SK-N-SH treated with all-trans-retinoic acid at 6 μM for 48 hours (cell line): ENCODE measurements around the gene ZG16.
"Not testable (repeated sequence)": the region's sequence is repeated elsewhere in the genome, so short reads cannot be mapped to it uniquely, and the experiment has no call there.

Experiments used
- ATAC-seq: fragments of 200-7000 bp; cut with Tn5 transposase; 3 replicates; pipeline ENCODE4 v1.9.1; 2020; ENCODE audit warnings: mild to moderate bottlenecking, moderate library complexity
- ARNTL ChIP-seq: fragments of 450-650 bp; formaldehyde crosslinking; IDR thresholded peaks from 2 replicates; pipeline ENCODE4 v1.5.0; 2020; ENCODE audit warnings: low read depth, mild to moderate bottlenecking, moderate library complexity, borderline replicate concordance
- BACH2 ChIP-seq: fragments of 250-450 bp; sonication (Bioruptor Pico); IDR thresholded peaks from 2 replicates; pipeline ENCODE4 v1.9.0; 2021; ENCODE audit warnings: mild to moderate bottlenecking, borderline replicate concordance
- CSDC2 ChIP-seq: fragments of 250-450 bp; sonication (Bioruptor Pico); IDR thresholded peaks from 2 replicates; pipeline ENCODE4 v1.5.0; 2020; ENCODE audit warnings: mild to moderate bottlenecking, moderate library complexity
- ESRRG ChIP-seq: fragments of 250-450 bp; sonication (Bioruptor Pico); IDR thresholded peaks from 2 replicates; pipeline ENCODE4 v1.6.1; 2021; ENCODE audit warnings: mild to moderate bottlenecking
- GLIS3 ChIP-seq: fragments of 250-450 bp; sonication (Bioruptor Pico); IDR thresholded peaks from 2 replicates; pipeline ENCODE4 v1.5.0; 2020; ENCODE audit warnings: mild to moderate bottlenecking, moderate library complexity
- ISL1 ChIP-seq: fragments of 250-450 bp; sonication (Bioruptor Pico); IDR thresholded peaks from 2 replicates; pipeline ENCODE4 v2.1.2; 2022; ENCODE audit warnings: mild to moderate bottlenecking, moderate library complexity
- RARB ChIP-seq: fragments of 250-450 bp; sonication (Bioruptor Pico); IDR thresholded peaks from 2 replicates; pipeline ENCODE4 v1.8.0; 2021; ENCODE audit warnings: mild to moderate bottlenecking, moderate library complexity
- SNAI2 ChIP-seq: fragments of 250-450 bp; sonication (Bioruptor Pico); IDR thresholded peaks from 2 replicates; pipeline ENCODE4 v1.5.0; 2020; ENCODE audit warnings: mild to moderate bottlenecking, moderate library complexity
- TCF4 ChIP-seq: fragments of 250-450 bp; sonication (Bioruptor Pico); IDR thresholded peaks from 2 replicates; pipeline ENCODE4 v1.8.0; 2021; ENCODE audit warnings: mild to moderate bottlenecking, moderate library complexity, borderline replicate concordance
- TOX ChIP-seq: fragments of 250-450 bp; sonication (Bioruptor Pico); IDR thresholded peaks from 2 replicates; pipeline ENCODE4 v1.8.0; 2021; ENCODE audit warnings: mild to moderate bottlenecking, moderate library complexity, borderline replicate concordance
- ZC3H10 ChIP-seq: fragments of 250-450 bp; sonication (Bioruptor Pico); IDR thresholded peaks from 2 replicates; pipeline ENCODE4 v1.5.1; 2021; ENCODE audit warnings: mild to moderate bottlenecking, moderate library complexity
- ZFP3 ChIP-seq: fragments of 250-450 bp; sonication (Bioruptor Pico); IDR thresholded peaks from 2 replicates; pipeline ENCODE4 v1.5.0; 2020; ENCODE audit warnings: mild to moderate bottlenecking, moderate library complexity
- ZNF565 ChIP-seq: fragments of 450-650 bp; formaldehyde crosslinking; conservative IDR thresholded peaks from 2 replicates; pipeline ENCODE4 v1.5.0; 2020; ENCODE audit warnings: low read depth, mild to moderate bottlenecking, moderate library complexity
- ZNF8 ChIP-seq: fragments of 450-650 bp; formaldehyde crosslinking; IDR thresholded peaks from 2 replicates; pipeline ENCODE4 v1.5.0; 2020; ENCODE audit warnings: mild to moderate bottlenecking, moderate library complexity
- TF ChIP-seq, protein P1 (sequence below): fragments of 250-450 bp; sonication (Bioruptor Pico); IDR thresholded peaks from 2 replicates; pipeline ENCODE4 v1.5.0; 2020; ENCODE audit warnings: mild to moderate bottlenecking, moderate library complexity
- TF ChIP-seq, protein P2 (sequence below): fragments of 250-450 bp; sonication (Bioruptor Pico); IDR thresholded peaks from 2 replicates; pipeline ENCODE4 v1.8.0; 2021; ENCODE audit warnings: low read depth, mild to moderate bottlenecking, moderate library complexity, borderline replicate concordance
- TF ChIP-seq, protein P3 (sequence below): fragments of 250-450 bp; sonication (Bioruptor Pico); IDR thresholded peaks from 2 replicates; pipeline ENCODE4 v1.5.1; 2020; ENCODE audit warnings: low read depth, mild to moderate bottlenecking, moderate library complexity
- TF ChIP-seq, protein P4 (sequence below): fragments of 250-450 bp; sonication (Bioruptor Pico); IDR thresholded peaks from 2 replicates; pipeline ENCODE4 v1.8.0; 2020; ENCODE audit warnings: mild to moderate bottlenecking, moderate library complexity, borderline replicate concordance

The ZG16 gene

DNA sequence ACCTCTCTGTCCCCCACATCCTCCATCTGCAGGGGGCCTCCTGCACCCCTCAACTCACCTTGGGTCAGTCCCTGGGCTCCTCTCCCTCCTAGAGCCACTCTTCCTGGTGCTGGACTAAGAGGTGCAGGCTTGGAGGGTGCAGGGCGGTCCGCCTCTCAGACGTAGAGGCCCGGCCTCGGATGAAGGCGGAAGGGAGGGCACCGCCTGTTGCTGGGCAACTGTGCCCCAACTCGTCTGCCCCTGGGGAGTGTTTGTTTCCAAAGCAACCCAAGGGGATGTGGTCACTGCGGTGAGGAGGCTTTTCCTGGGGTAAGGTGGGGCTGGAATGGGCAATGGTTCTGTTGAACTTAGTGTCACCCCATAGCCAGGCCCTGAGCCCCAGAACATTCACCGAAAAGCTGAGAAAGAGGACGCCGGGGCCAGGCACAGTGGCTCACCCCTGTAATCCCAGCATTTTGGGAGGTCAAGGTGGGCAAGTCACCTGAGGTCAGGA, 32.2 kb upstream of the ZG16 start, which contains the start of gene C16orf54:
Gene C16orf54 (minus strand): TSS at position 138 of the 493 bp plus-strand sequence. CDS start 1,039 bp downstream, outside the sequence.
- no peak for ATAC-seq
- TF ChIP-seq, protein P1, sequence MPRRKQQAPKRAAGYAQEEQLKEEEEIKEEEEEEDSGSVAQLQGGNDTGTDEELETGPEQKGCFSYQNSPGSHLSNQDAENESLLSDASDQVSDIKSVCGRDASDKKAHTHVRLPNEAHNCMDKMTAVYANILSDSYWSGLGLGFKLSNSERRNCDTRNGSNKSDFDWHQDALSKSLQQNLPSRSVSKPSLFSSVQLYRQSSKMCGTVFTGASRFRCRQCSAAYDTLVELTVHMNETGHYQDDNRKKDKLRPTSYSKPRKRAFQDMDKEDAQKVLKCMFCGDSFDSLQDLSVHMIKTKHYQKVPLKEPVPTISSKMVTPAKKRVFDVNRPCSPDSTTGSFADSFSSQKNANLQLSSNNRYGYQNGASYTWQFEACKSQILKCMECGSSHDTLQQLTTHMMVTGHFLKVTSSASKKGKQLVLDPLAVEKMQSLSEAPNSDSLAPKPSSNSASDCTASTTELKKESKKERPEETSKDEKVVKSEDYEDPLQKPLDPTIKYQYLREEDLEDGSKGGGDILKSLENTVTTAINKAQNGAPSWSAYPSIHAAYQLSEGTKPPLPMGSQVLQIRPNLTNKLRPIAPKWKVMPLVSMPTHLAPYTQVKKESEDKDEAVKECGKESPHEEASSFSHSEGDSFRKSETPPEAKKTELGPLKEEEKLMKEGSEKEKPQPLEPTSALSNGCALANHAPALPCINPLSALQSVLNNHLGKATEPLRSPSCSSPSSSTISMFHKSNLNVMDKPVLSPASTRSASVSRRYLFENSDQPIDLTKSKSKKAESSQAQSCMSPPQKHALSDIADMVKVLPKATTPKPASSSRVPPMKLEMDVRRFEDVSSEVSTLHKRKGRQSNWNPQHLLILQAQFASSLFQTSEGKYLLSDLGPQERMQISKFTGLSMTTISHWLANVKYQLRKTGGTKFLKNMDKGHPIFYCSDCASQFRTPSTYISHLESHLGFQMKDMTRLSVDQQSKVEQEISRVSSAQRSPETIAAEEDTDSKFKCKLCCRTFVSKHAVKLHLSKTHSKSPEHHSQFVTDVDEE, result no peak
- TF ChIP-seq GLIS3 (CRISPR knock-in tag) (no peak), CSDC2 (CRISPR knock-in tag) (no peak), ARNTL (no peak), ESRRG (CRISPR knock-in tag) (no peak), ZC3H10 (CRISPR knock-in tag) (no peak), BACH2 (CRISPR knock-in tag) (no peak), TCF4 (CRISPR knock-in tag) (no peak), SNAI2 (CRISPR knock-in tag) (no peak), ZNF8 (CRISPR knock-in tag) (no peak)
- TF ChIP-seq, protein P2, sequence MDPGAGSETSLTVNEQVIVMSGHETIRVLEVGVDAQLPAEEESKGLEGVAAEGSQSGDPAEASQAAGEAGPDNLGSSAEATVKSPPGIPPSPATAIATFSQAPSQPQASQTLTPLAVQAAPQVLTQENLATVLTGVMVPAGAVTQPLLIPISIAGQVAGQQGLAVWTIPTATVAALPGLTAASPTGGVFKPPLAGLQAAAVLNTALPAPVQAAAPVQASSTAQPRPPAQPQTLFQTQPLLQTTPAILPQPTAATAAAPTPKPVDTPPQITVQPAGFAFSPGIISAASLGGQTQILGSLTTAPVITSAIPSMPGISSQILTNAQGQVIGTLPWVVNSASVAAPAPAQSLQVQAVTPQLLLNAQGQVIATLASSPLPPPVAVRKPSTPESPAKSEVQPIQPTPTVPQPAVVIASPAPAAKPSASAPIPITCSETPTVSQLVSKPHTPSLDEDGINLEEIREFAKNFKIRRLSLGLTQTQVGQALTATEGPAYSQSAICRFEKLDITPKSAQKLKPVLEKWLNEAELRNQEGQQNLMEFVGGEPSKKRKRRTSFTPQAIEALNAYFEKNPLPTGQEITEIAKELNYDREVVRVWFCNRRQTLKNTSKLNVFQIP, result no peak
- TF ChIP-seq, protein P3, sequence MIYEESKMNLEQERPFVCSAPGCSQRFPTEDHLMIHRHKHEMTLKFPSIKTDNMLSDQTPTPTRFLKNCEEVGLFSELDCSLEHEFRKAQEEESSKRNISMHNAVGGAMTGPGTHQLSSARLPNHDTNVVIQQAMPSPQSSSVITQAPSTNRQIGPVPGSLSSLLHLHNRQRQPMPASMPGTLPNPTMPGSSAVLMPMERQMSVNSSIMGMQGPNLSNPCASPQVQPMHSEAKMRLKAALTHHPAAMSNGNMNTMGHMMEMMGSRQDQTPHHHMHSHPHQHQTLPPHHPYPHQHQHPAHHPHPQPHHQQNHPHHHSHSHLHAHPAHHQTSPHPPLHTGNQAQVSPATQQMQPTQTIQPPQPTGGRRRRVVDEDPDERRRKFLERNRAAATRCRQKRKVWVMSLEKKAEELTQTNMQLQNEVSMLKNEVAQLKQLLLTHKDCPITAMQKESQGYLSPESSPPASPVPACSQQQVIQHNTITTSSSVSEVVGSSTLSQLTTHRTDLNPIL (CRISPR knock-in tag), result no peak

DNA sequence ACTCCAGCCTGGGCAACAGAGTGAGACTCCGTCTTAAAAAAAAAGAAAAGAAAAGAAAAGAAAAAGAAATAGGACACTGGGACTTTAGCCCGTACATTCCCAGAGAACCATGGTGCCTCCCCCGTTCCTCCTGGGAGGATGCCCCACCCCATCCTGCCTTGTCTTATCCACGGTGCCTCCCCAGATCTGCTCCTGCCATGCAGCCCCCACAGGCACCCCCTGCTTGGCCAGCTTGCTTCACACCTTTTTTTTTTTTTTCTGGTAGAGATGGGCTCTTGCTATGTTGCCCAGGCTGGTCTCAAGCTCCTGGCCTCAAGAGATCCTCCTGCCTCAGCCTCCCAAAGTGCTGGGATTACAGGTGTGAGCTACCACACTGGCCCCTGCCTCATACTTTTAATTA, 31.5 kb upstream of the ZG16 start:
- ATAC-seq, result not testable (repeated sequence)

DNA sequence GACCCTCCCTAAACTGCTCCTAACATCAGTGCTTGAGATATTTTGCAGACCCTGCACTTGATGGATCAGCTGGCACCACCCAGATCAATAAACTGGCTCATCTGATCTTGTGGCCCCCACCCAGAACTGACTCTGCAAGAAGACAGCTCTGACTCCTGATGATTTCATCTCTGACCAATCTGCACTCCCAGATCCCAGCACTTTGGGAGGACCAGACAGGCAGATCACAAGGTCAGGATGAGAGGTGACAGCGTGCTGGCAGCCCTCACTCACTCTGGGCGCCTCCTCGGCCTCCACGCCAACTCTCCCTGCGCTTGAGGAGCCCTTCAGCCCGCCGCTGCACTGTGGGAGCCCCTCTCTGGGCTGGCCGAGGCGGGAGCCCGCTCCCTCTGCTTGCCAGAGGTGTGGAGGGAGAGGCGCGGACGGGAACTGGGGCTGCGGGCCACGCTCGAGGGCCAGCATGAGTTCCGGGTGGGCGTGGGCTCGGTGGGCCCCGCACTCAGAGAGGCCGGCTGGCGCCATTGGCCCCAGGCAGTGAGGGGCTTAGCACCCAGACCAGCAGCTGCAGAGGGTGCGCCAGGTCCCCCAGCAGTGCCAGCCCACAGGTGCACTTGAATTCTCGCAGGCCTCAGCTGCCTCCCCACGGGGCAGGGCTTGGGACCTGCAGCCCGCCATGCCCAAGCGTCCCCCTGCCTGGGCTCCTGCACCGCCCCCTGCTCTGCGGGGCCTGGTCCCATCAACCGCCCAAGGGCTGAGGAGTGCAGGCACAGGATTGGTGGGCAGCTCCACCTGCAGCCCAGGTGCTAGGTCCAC, 29.9 kb upstream of the ZG16 start:
- no peak for ATAC-seq

DNA sequence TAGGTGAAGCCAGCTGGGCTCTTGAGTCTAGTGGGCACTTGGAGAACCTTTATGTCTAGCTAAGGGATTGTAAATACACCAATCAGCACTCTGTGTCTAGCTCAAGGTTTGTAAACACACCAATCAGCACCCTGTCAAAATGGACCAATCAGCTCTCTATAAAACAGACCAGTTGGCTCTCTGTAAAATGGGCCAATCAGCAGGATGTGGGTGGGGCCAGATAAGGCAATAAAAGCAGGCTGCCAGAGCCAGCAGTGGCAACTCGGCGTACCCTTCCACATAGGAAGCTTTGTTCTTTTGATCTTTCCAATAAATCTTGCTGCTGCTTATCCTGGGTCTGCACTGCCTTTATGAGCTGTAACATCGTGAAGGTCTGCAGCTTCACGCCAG, 29.3 kb upstream of the ZG16 start:
- not testable (repeated sequence) for ATAC-seq

More for the DNA sequence above, 29.9 kb upstream of the ZG16 start:
- TF ChIP-seq ZNF565 (CRISPR knock-in tag) (no peak), SNAI2 (CRISPR knock-in tag) (no peak), ZC3H10 (CRISPR knock-in tag) (no peak), ZFP3 (no peak), RARB (CRISPR knock-in tag) (no peak), ISL1 (CRISPR knock-in tag) (no peak), TCF4 (CRISPR knock-in tag) (no peak), ESRRG (CRISPR knock-in tag) (no peak), TOX (CRISPR knock-in tag) (no peak)
- TF ChIP-seq, protein P3 (CRISPR knock-in tag), result no peak
- TF ChIP-seq, protein P2, result no peak
- TF ChIP-seq, protein P4, sequence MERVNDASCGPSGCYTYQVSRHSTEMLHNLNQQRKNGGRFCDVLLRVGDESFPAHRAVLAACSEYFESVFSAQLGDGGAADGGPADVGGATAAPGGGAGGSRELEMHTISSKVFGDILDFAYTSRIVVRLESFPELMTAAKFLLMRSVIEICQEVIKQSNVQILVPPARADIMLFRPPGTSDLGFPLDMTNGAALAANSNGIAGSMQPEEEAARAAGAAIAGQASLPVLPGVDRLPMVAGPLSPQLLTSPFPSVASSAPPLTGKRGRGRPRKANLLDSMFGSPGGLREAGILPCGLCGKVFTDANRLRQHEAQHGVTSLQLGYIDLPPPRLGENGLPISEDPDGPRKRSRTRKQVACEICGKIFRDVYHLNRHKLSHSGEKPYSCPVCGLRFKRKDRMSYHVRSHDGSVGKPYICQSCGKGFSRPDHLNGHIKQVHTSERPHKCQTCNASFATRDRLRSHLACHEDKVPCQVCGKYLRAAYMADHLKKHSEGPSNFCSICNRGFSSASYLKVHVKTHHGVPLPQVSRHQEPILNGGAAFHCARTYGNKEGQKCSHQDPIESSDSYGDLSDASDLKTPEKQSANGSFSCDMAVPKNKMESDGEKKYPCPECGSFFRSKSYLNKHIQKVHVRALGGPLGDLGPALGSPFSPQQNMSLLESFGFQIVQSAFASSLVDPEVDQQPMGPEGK, result no peak
- TF ChIP-seq, protein P1, result no peak
